GM12891 (cell line): ENCODE data around the gene DNMT1.

Experiments used
- POLR2AphosphoS5 ChIP-seq: IDR thresholded peaks from 2 replicates; pipeline ENCODE4 v1.6.1; 2011; ENCODE audit warnings: low read depth, low read length, control low read depth
- TAF1 ChIP-seq: IDR thresholded peaks from 2 replicates; pipeline ENCODE4 v1.6.1; 2011; ENCODE audit warnings: low read depth, low read length, control low read depth

DNA sequence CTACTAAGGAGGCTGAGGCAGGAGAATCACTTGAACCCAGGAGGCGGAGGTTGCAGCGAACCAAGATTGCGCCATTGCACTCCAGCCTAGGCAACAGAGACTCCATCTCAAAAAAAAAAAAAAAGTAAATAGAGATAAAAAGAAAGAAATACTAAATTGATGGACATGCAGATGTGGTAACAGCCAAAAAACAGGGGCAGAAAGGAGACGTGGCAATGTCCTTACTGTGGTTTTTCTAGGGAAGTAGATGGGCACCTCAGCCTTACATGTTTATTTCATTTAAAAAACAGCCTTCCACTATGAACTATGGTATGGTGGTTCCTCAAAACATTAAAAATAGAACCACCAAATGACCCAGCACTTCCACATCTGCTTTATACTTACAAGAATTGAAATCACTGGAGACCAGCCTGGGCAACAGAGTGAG, 68.5 kb downstream of the DNMT1 start:
- TF ChIP-seq POLR2AphosphoS5 (no peak), TAF1 (no peak)
